Caco-2 (cell line): ENCODE results near the gene GTF2H2C. TPM values are rescaled to one million over a fixed set of nuclear protein-coding genes. Genes with fewer than 3 reads are reported as not detected.

Experiments used
- BruUV-seq: library from RNA; stranded (reverse); fragments of 400-500 nt; replicated peaks from 2 replicates; lab custom pipeline; 2021; lab: Mats Ljungman, UMichigan
- CTCF ChIA-PET: fragments of 300-600 bp; sonication (Branson Sonifier 250); formaldehyde crosslinking; loops from one replicate; lab custom pipeline; 2022; ENCODE audit warnings: antibody characterized with exemption; lab: Charles Lee
- POLR2A ChIA-PET: fragments of 300-600 bp; sonication (Branson Sonifier 250); formaldehyde crosslinking; loops from one replicate; lab custom pipeline; 2022; ENCODE audit warnings: antibody characterized with exemption; lab: Charles Lee
- DNase-seq, 2 experiments: peaks; one replicate each; pipeline versions ENCODE4 v3.0.0 to v3.0.0-alpha.2; 2020 to 2022
- H3K27me3 ChIP-seq: replicated peaks from 2 replicates; pipeline ENCODE4 v1.6.0; 2011; ENCODE audit warnings: low read length; ENCODE audit not compliant: control insufficient read depth, insufficient read depth
- H3K36me3 ChIP-seq: 2 replicates; pipeline ENCODE4 v1.5.1; 2011; ENCODE audit warnings: low read length; ENCODE audit not compliant: control insufficient read depth, insufficient read depth
- H3K4me1 ChIP-seq: fragments of 250-450 bp; sonication (Bioruptor Pico); 2 replicates; pipeline ENCODE4 v1.5.1; 2020; ENCODE audit warnings: mild to moderate bottlenecking
- H3K4me3 ChIP-seq: 2 replicates; pipeline ENCODE4 v1.5.1; 2011; ENCODE audit warnings: low read depth, mild to moderate bottlenecking, control low read depth, low read length
- H3K9me3 ChIP-seq: fragments of 250-450 bp; sonication (Bioruptor Pico); 2 replicates; pipeline ENCODE4 v1.5.1; 2020; ENCODE audit warnings: mild to moderate bottlenecking, moderate library complexity
- H3K27ac Mint-ChIP-seq: one replicate; pipeline ENCODE4 v1.8.0; 2022; ENCODE audit warnings: mixed read lengths; ENCODE audit not compliant: unreplicated experiment
- H3K27me3 Mint-ChIP-seq: one replicate; pipeline ENCODE4 v1.8.0; 2022; ENCODE audit warnings: mixed read lengths; ENCODE audit not compliant: insufficient read depth, unreplicated experiment
- H3K36me3 Mint-ChIP-seq: one replicate; pipeline ENCODE4 v1.8.0; 2022; ENCODE audit warnings: mild to moderate bottlenecking, mixed read lengths; ENCODE audit not compliant: insufficient read depth, unreplicated experiment
- H3K4me1 Mint-ChIP-seq: one replicate; pipeline ENCODE4 v1.8.0; 2022; ENCODE audit warnings: low read depth, mixed read lengths; ENCODE audit not compliant: unreplicated experiment
- H3K4me3 Mint-ChIP-seq: one replicate; pipeline ENCODE4 v1.8.0; 2022; ENCODE audit warnings: mild to moderate bottlenecking, moderate library complexity, mixed read lengths; ENCODE audit not compliant: unreplicated experiment
- H3K9me3 Mint-ChIP-seq: one replicate; pipeline ENCODE4 v1.8.0; 2022; ENCODE audit warnings: mixed read lengths; ENCODE audit not compliant: unreplicated experiment
- intact Hi-C: fragments of 100-400 bp; cut with micrococcal nuclease; formaldehyde crosslinking; loops from one replicate; pipeline ENCODE4 v1.10.0; 2022; ENCODE audit not compliant: unreplicated experiment
- total RNA-seq: library from RNA; stranded (reverse); gene quantifications from 2 replicates; pipeline ENCODE4 v1.2.3, GENCODE V29; 2022
- TF ChIP-seq, protein P1 (sequence below), 2 experiments: fragments of 200-600 bp in 1 of 2; IDR thresholded peaks; 1 replicate in 1 of 2; 2 replicates in 1 of 2; pipeline versions ENCODE4 v1.5.1 to v1.8.0; 2011 to 2022; ENCODE audit warnings: antibody characterized with exemption in 1 of 2, control low read depth in 1 of 2, inconsistent platforms in 1 of 2, low read depth in 1 of 2, low read length in 1 of 2, mild to moderate bottlenecking in 1 of 2, moderate library complexity in 1 of 2; ENCODE audit not compliant: insufficient read depth in 1 of 2, severe bottlenecking in 1 of 2, unreplicated experiment in 1 of 2

Gene GTF2H2C
- total RNA-seq, 1 experiment from 2014 or later = 44.8 TPM

DNA sequence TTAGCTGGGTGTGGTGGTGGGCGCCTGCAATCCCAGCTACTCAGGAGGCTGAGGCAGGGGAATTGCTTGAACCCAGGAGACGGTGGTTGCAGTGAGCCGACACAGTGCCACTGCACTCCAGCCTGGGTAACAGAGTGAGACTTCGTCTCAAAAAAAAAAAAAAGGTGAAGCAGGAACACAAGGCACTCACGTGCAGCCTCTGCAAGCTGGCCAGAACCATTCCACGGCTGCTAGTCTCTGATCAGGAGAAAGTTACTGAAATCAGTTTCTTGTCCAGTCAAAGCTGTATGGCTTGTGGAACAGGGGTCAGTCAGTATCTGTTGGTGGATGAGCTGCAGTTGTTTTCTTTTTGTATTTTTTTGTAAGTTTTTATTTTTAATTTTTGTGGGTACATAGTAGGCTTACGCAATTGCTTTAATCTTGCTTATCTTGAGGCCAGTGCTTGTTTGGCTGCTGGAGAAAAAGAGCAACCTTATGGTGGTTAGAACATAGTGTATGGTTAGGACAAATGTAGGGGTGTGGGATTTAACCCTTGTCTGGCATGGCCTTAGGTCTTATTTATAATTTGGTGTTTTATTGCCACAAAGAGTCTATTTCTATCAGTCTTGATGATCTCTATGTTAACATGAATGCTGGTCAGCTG lies 32.7 kb upstream of the GTF2H2C start:
- no TSS peak for BruUV-seq
- POLR2A ChIA-PET = interaction anchor here (0.7 kb wide), 1 partner anchor 24 kb away, joined by 5 read pairs; no protein-coding TSS in a partner anchor
- Mint-ChIP-seq H3K36me3 (peaks cover 84% of the 10 kb centered on the region), H3K4me1 (peaks cover 45% of the 10 kb centered on the region), H3K9me3 (no peaks in the 10 kb centered on the region), H3K27me3 (no peaks in the 10 kb centered on the region), H3K4me3 (peak overlapping the region; percentile 5), H3K27ac (peak overlapping the region; percentile 39)
- no peaks in the 10 kb centered on the region for H3K27me3 ChIP-seq
- no peaks in the 10 kb centered on the region for H3K9me3 ChIP-seq
- peaks cover 8% of the 10 kb centered on the region for H3K36me3 ChIP-seq
- H3K4me3 ChIP-seq = no peak overlapping the region
- DNase-seq = no peak
- TF ChIP-seq, protein P1, sequence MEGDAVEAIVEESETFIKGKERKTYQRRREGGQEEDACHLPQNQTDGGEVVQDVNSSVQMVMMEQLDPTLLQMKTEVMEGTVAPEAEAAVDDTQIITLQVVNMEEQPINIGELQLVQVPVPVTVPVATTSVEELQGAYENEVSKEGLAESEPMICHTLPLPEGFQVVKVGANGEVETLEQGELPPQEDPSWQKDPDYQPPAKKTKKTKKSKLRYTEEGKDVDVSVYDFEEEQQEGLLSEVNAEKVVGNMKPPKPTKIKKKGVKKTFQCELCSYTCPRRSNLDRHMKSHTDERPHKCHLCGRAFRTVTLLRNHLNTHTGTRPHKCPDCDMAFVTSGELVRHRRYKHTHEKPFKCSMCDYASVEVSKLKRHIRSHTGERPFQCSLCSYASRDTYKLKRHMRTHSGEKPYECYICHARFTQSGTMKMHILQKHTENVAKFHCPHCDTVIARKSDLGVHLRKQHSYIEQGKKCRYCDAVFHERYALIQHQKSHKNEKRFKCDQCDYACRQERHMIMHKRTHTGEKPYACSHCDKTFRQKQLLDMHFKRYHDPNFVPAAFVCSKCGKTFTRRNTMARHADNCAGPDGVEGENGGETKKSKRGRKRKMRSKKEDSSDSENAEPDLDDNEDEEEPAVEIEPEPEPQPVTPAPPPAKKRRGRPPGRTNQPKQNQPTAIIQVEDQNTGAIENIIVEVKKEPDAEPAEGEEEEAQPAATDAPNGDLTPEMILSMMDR (IDR thresholded peaks at IDR 0.05; ENCODE audit: insufficient read depth in 1 of 2, low read depth in 1 of 2, low read length in 1 of 2, severe bottlenecking in 1 of 2, unreplicated experiment in 1 of 2) = no peak
- CTCF ChIA-PET = no interaction called here
- intact Hi-C loops = no loop called here
- peaks cover 62% of the 10 kb centered on the region for H3K4me1 ChIP-seq

DNA sequence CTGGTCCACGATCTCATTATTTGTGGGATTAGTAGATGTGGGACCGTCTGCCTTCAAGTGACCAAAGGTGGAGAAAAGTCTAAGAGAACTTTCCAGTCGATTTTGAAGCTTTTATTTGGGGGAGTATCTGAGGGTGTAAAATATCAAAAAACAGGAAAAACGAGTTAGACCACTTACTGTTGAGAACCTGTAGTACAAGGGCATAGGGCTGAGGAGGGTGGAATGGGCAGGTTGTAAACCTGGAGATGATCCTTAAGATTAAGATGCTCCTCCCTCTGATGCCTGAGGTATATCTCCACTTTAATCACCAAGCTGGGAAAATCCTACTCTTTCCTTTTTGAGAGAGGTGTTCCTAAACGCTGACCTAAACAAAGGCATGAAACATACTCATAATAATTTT lies 32.0 kb upstream of the GTF2H2C start:
- H3K4me1 Mint-ChIP-seq = peaks cover 44% of the 10 kb centered on the region
- intact Hi-C loops = loop anchor here (1.0 kb wide), 1 partner anchor 10 kb away; no protein-coding TSS in a partner anchor
- Histone ChIP-seq H3K27me3 (no peaks in the 10 kb centered on the region), H3K9me3 (no peaks in the 10 kb centered on the region), H3K4me1 (peaks cover 63% of the 10 kb centered on the region), H3K36me3 (peaks cover 7% of the 10 kb centered on the region), H3K4me3 (no peak overlapping the region)
- DNase-seq = peak; percentile 63 to 67
- ChIA-PET CTCF (no interaction called here), POLR2A (no interaction called here)
- H3K4me3 Mint-ChIP-seq = peak overlapping the region; percentile 5
- peaks cover 85% of the 10 kb centered on the region for H3K36me3 Mint-ChIP-seq
- H3K27ac Mint-ChIP-seq = peak overlapping the region; percentile 39
- no peaks in the 10 kb centered on the region for H3K9me3 Mint-ChIP-seq
- no peaks in the 10 kb centered on the region for H3K27me3 Mint-ChIP-seq
- TSS peak; percentile 5 for BruUV-seq
- TF ChIP-seq, protein P1 (IDR thresholded peaks at IDR 0.05; ENCODE audit: insufficient read depth in 1 of 2, low read depth in 1 of 2, low read length in 1 of 2, severe bottlenecking in 1 of 2, unreplicated experiment in 1 of 2) = no peak

DNA sequence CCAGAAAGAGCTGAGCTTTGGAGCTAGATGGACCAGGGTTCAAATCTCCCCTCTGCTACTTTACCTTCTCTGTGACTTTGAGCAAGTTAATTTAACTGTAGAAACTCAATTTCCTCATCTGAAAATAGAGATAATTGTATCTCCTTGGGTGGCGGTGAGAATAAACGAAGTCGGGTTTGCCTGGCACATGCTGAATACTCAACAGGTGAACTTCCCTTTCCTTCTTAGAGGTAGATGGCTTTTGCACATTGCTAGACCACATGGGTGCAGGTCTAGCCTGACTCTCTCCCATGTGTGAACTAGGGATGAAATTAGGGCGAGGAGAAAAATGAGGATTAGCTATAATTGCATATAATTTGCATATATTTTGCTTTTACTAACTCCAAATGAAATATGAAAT lies 31.4 kb upstream of the GTF2H2C start:
- H3K27me3 Mint-ChIP-seq = no peaks in the 10 kb centered on the region
- no peak overlapping the region for H3K4me3 Mint-ChIP-seq
- Histone ChIP-seq H3K4me3 (no peak overlapping the region), H3K9me3 (no peaks in the 10 kb centered on the region), H3K27me3 (no peaks in the 10 kb centered on the region), H3K36me3 (peaks cover 7% of the 10 kb centered on the region), H3K4me1 (peaks cover 67% of the 10 kb centered on the region)
- ChIA-PET POLR2A (no interaction called here), CTCF (no interaction called here)
- TF ChIP-seq, protein P1 (IDR thresholded peaks at IDR 0.05; ENCODE audit: insufficient read depth in 1 of 2, low read depth in 1 of 2, low read length in 1 of 2, severe bottlenecking in 1 of 2, unreplicated experiment in 1 of 2) = no peak
- intact Hi-C loops = loop anchor here (1.0 kb wide), 1 partner anchor 10 kb away; no protein-coding TSS in a partner anchor
- peaks cover 91% of the 10 kb centered on the region for H3K36me3 Mint-ChIP-seq
- DNase-seq = no peak
- peaks cover 44% of the 10 kb centered on the region for H3K4me1 Mint-ChIP-seq
- no peak overlapping the region for H3K27ac Mint-ChIP-seq
- BruUV-seq = no TSS peak
- H3K9me3 Mint-ChIP-seq = no peaks in the 10 kb centered on the region
